Ovary (tissue), 9 donors: ENCODE measurements around the gene TRPM3. TPM values are rescaled to one million over a fixed set of nuclear protein-coding genes. Genes with fewer than 3 reads are reported as not detected.

Source experiments
- DNase-seq, 5 donors: peaks; one replicate each; pipeline ENCODE4 v3.0.0-alpha.2; 2019 to 2020
- H3K27ac ChIP-seq, 2 donors: fragments of 200-600 bp; one replicate each; pipeline versions ENCODE4 v1.5.1 to v1.8.0; 2019 to 2022
- H3K27me3 ChIP-seq: fragments of 200-600 bp; one replicate; pipeline ENCODE4 v1.8.0; 2022
- H3K36me3 ChIP-seq: fragments of 200-600 bp; sonication (generic); one replicate; pipeline ENCODE4 v1.5.1; 2019
- H3K4me1 ChIP-seq: one replicate; pipeline ENCODE4 v1.8.1; 2013; ENCODE audit warnings: mild to moderate bottlenecking, moderate library complexity; ENCODE audit not compliant: insufficient read depth
- H3K4me3 ChIP-seq: fragments of 200-600 bp; sonication (generic); one replicate; pipeline ENCODE4 v1.5.1; 2017
- H3K9me3 ChIP-seq, 2 donors: fragments of 200-600 bp in 1 of 2; sonication (generic) in 1 of 2; one replicate each; pipeline versions ENCODE4 v1.5.1 to v1.8.1; 2013 to 2019; ENCODE audit warnings: mild to moderate bottlenecking in 1 of 2, moderate library complexity in 1 of 2
- CTCF ChIP-seq, 3 donors: fragments of 450-650 bp in 2 of 3; fragments of 200-600 bp in 1 of 3; IDR thresholded peaks; one replicate each; pipeline versions ENCODE4 v1.5.1 to v1.8.0; 2016 to 2022; ENCODE audit warnings: antibody characterized with exemption in 3 of 3, mild to moderate bottlenecking in 1 of 3
- EP300 ChIP-seq: sonication (generic); formaldehyde crosslinking; IDR thresholded peaks from one replicate; pipeline ENCODE4 v1.6.1; 2017; ENCODE audit warnings: antibody characterized with exemption
- POLR2A ChIP-seq: fragments of 450-650 bp; IDR thresholded peaks from one replicate; pipeline ENCODE4 v1.6.1; 2017; ENCODE audit warnings: antibody characterized with exemption, mild to moderate bottlenecking, moderate library complexity
- WGBS, 3 donors: extraction: QIAGEN DNeasy Blood & Tissue Kit in 1 of 3; methylation state at CpG; one replicate each; pipeline versions ENCODE4 v1.1.5 to v1.1.7; 2013 to 2017; 5-methylcytosine and 5-hydroxymethylcytosine counted together
- intact Hi-C, 4 donors: fragments of 100-400 bp; cut with DNase I; formaldehyde crosslinking; loops; one replicate each; pipeline versions ENCODE4 v1.11.0 to v1.15.1; 2022 to 2023
- polyA plus RNA-seq, 2 donors: library from polyadenylated mRNA; stranded (reverse); fragments of 200-250 nt in 1 of 2; fragments of 350-450 nt in 1 of 2; fragmentation: Illumina TruSeq in 1 of 2; extraction: RNeasy Lipid Tissue Mini Kit (QIAGEN cat#74804) in 1 of 2; gene quantifications; one replicate each; pipeline ENCODE4 v1.2.3, GENCODE V29; 2013 to 2014
- total RNA-seq, 7 donors: library from RNA; depleted of rRNA in 2 of 7; stranded (reverse); fragments of >200 nt in 2 of 7; fragmentation: NEBNext Ultra II Directional in 3 of 7; extraction: Animal tissue kit (Norgen Biotek cat#: 25700) in 3 of 7; gene quantifications; one replicate each; pipeline versions ENCODE4 v1.1.0 to v1.2.4, GENCODE V29; 2016 to 2023
- donor health status: DM: no; HTN: no; CAD: no; lungs with moderate emphysema.
- donor health status: DM: no; HTN: no; CAD: no.
- donor health status: Bipolar disorder and iron deficiency.
- donor health status: DM: yes; HTN: yes; CAD: no.
- donor health status: DM: no; HTN: no; CAD: no.
- donor health status: DM: yes; HTN: yes; CAD: no.

Gene TRPM3
- total and polyA plus RNA-seq, 9 donors, result 0.80 to 18.5 (median 4.6) TPM

GRCh38 chr9:71025201-71025600 is 96.2 kb downstream of the TRPM3 start:
- no peaks in the 10 kb centered on the region for H3K9me3 ChIP-seq
- TF ChIP-seq CTCF (IDR thresholded peaks at IDR 0.05), result no peak
- no peak for TF ChIP-seq POLR2A
- no peak for TF ChIP-seq EP300
- no peak for DNase-seq
- no peaks in the 10 kb centered on the region for H3K27me3 ChIP-seq
- no peaks in the 10 kb centered on the region for H3K4me1 ChIP-seq
- H3K27ac ChIP-seq, result no peak overlapping the region
- no peaks in the 10 kb centered on the region for H3K36me3 ChIP-seq
- no peak overlapping the region for H3K4me3 ChIP-seq
- 66 to 73% (median 69%) methylated on average over 6 of the region's 6 CpGs for WGBS, 3 donors
- intact Hi-C loops, result loop anchor here in 1 of 4 donors (10.0 kb wide), 1 partner anchor 60 kb away; no protein-coding TSS in a partner anchor

GRCh38 chr9:71010258-71010657 is 111.2 kb downstream of the TRPM3 start:
- H3K36me3 ChIP-seq, result no peaks in the 10 kb centered on the region
- H3K27ac ChIP-seq, result no peak overlapping the region
- no peak overlapping the region for H3K4me3 ChIP-seq
- DNase-seq, result no peak
- 76 to 83% (median 81%) methylated on average over 3 of the region's 3 CpGs for WGBS, 3 donors
- TF ChIP-seq EP300 (no peak), POLR2A (no peak), CTCF (IDR thresholded peaks at IDR 0.05) (no peak)
- intact Hi-C loops, result no loop called here
- no peaks in the 10 kb centered on the region for H3K27me3 ChIP-seq
- H3K4me1 ChIP-seq, result no peaks in the 10 kb centered on the region
- H3K9me3 ChIP-seq, result no peaks in the 10 kb centered on the region

GRCh38 chr9:71005456-71005855 is 116.0 kb downstream of the TRPM3 start:
- no peak for DNase-seq
- Histone ChIP-seq H3K36me3 (no peaks in the 10 kb centered on the region), H3K4me3 (no peak overlapping the region), H3K9me3 (no peaks in the 10 kb centered on the region), H3K27me3 (no peaks in the 10 kb centered on the region), H3K27ac (no peak overlapping the region), H3K4me1 (no peaks in the 10 kb centered on the region)
- intact Hi-C loops, result no loop called here
- no peak for TF ChIP-seq EP300
- TF ChIP-seq POLR2A, result no peak
- TF ChIP-seq CTCF (IDR thresholded peaks at IDR 0.05), result no peak
- 89 to 94% (median 94%) methylated on average over 2 of the region's 2 CpGs for WGBS, 3 donors

GRCh38 chr9:71004196-71004595 is 117.2 kb downstream of the TRPM3 start:
- intact Hi-C loops, result no loop called here
- Histone ChIP-seq H3K4me1 (no peaks in the 10 kb centered on the region), H3K27ac (no peak overlapping the region), H3K9me3 (no peaks in the 10 kb centered on the region), H3K27me3 (no peaks in the 10 kb centered on the region), H3K36me3 (no peaks in the 10 kb centered on the region), H3K4me3 (no peak overlapping the region)
- DNase-seq, result no peak
- WGBS, 3 donors, result 94 to 96% (median 94%) methylated on average over 4 of the region's 4 CpGs
- TF ChIP-seq POLR2A (no peak), CTCF (IDR thresholded peaks at IDR 0.05) (no peak), EP300 (no peak)
